HepG2 (cell line): ENCODE measurements around the gene GRIN2C. TPM values are rescaled to one million over a fixed set of nuclear protein-coding genes. Genes with fewer than 3 reads are reported as not detected.

ENCODE experiments used
- AFF4 ChIP-seq: sonication (generic); formaldehyde crosslinking; IDR thresholded peaks from 2 replicates; pipeline ENCODE4 v1.4.0; 2020; ENCODE audit warnings: missing genetic modification reagents
- DMAP1 ChIP-seq: IDR thresholded peaks from 2 replicates; pipeline ENCODE4 v1.6.1; 2016
- EED ChIP-seq: sonication (generic); formaldehyde crosslinking; IDR thresholded peaks from 2 replicates; pipeline ENCODE4 v1.5.0; 2020; ENCODE audit warnings: mild to moderate bottlenecking, missing genetic modification reagents
- HDAC1 ChIP-seq: sonication (generic); formaldehyde crosslinking; IDR thresholded peaks from 2 replicates; pipeline ENCODE4 v1.5.1; 2020; ENCODE audit warnings: mild to moderate bottlenecking, missing genetic modification reagents
- MIXL1 ChIP-seq: IDR thresholded peaks from 2 replicates; pipeline ENCODE4 v1.6.1; 2016
- MXD4 ChIP-seq: IDR thresholded peaks from 2 replicates; pipeline ENCODE4 v1.6.1; 2016; ENCODE audit warnings: mild to moderate bottlenecking, missing biosample characterization, missing genetic modification reagents
- SALL1 ChIP-seq: sonication (generic); formaldehyde crosslinking; IDR thresholded peaks from 2 replicates; pipeline ENCODE4 v1.8.0; 2022; ENCODE audit warnings: mild to moderate bottlenecking, missing genetic modification reagents
- SMAD3 ChIP-seq: sonication (generic); formaldehyde crosslinking; IDR thresholded peaks from 2 replicates; pipeline ENCODE4 v1.4.0; 2020; ENCODE audit warnings: missing genetic modification reagents
- SUZ12 ChIP-seq: fragments of 150-350 bp; IDR thresholded peaks from 2 replicates; pipeline ENCODE4 v1.6.1; 2014; ENCODE audit warnings: low read depth, low read length
- TOE1 ChIP-seq: sonication (generic); formaldehyde crosslinking; IDR thresholded peaks from 2 replicates; pipeline ENCODE4 v1.4.0; 2020; ENCODE audit warnings: mild to moderate bottlenecking, missing genetic modification reagents
- ZNF121 ChIP-seq: sonication (generic); formaldehyde crosslinking; IDR thresholded peaks from 2 replicates; pipeline ENCODE4 v1.5.0; 2020; ENCODE audit warnings: mild to moderate bottlenecking, missing genetic modification reagents
- ZNF292 ChIP-seq: sonication (generic); formaldehyde crosslinking; IDR thresholded peaks from 2 replicates; pipeline ENCODE4 v1.8.1; 2022; ENCODE audit warnings: mild to moderate bottlenecking, low read depth, missing genetic modification reagents, borderline replicate concordance
- ZNF407 ChIP-seq: sonication (generic); formaldehyde crosslinking; IDR thresholded peaks from one replicate; pipeline ENCODE4 v1.5.1; 2020; ENCODE audit warnings: mild to moderate bottlenecking, missing genetic modification reagents; ENCODE audit errors: not compliant biosample characterization
- ZNF512 ChIP-seq: sonication (generic); formaldehyde crosslinking; IDR thresholded peaks from 2 replicates; pipeline ENCODE4 v1.4.0; 2020; ENCODE audit warnings: mild to moderate bottlenecking, missing genetic modification reagents
- ZNF530 ChIP-seq: sonication (generic); formaldehyde crosslinking; IDR thresholded peaks from 2 replicates; pipeline ENCODE4 v1.5.0; 2020; ENCODE audit warnings: low read depth, mild to moderate bottlenecking, missing genetic modification reagents
- ZNF556 ChIP-seq: sonication (generic); formaldehyde crosslinking; IDR thresholded peaks from 2 replicates; pipeline ENCODE4 v1.4.0; 2020; ENCODE audit warnings: mild to moderate bottlenecking, missing genetic modification reagents, borderline replicate concordance
- polyA plus RNA-seq, 8 experiments: library from polyadenylated mRNA; depleted of rRNA in 3 of 8; stranded (reverse) in 7 of 8; unstranded in 1 of 8; fragments of >200 nt; fragmentation: Illumina TruSeq in 4 of 8; extraction: Trizol in 4 of 8; gene quantifications; 2 replicates each; pipeline versions ENCODE4 v1.2.1 to v1.2.3, GENCODE V29; 2011 to 2016; ENCODE audit warnings: low read depth in 4 of 8, missing spikeins in 1 of 8, mixed read lengths in 1 of 8; ENCODE audit not compliant: insufficient read depth in 1 of 8
- total RNA-seq, 5 experiments: library from RNA; depleted of rRNA; stranded (reverse); fragments of >200 nt; fragmentation: Illumina TruSeq; extraction: Trizol; gene quantifications; 2 replicates each; pipeline ENCODE4 v1.2.3, GENCODE V29; 2016; ENCODE audit warnings: low read depth in 1 of 5

GRIN2C gene
- total and polyA plus RNA-seq, 2 of the 13 experiments (the other 11 are each of a cell fraction or from before 2014, with no cell fraction given), result 0.03 to 0.11 TPM

DNA sequence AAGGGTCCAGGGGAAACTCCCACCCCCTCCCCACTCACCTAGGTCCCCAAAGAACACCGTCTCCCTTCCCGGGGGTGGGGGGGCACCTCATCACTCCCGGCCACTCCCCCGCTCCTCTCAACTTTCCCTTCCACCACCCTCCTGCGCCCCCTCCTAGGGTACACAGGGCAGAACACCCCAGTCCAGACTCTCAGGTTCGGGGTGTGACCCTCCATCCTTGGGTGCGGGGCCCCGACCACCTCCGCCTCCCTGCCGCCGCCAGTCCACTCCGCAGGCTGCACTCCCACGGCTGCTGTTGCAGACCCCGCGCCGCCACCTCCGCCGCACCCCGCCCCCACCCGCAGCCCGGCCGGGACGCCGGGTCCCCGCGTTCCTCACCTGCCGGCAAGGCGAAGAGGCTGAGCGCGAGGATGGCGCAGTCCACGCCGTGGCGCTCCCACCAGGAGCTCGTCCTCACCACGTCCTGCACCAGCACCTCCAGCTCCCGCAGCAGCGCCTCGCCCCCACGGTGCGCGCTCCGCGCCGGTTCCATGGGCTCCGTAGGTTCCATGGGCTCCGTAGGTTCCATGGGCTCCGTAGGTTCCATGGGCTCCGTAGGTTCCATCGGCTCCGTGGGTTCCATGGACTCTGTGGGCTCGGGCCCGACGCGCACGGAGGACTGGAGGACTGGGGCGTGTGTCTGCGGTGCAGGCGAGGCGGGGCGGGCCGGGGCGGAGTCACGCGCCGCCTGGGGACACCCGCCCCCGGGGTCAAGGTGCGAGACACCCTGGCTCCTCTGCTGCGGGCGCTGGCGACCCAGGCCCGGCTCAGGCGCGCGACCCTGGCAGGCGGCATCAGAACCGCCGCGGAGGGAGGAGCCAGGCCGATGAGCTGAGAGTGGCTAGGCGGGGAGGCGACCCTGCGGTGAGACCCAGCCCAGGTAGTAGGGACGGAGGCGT lies 33.6 kb upstream of the GRIN2C start, which contains the start of gene FADS6 (continued):
- TF ChIP-seq EED (CRISPR knock-in tag) (no peak), SMAD3 (no peak), ZNF121 (CRISPR knock-in tag) (peak; percentile 80), HDAC1 (CRISPR knock-in tag) (no peak), SALL1 (CRISPR knock-in tag) (peak; percentile 13; the same call in 1 of the 2 replicates), ZNF512 (CRISPR knock-in tag) (no peak), MXD4 (CRISPR knock-in tag) (no peak), ZNF530 (no peak), ZNF407 (CRISPR knock-in tag) (no peak), ZNF556 (CRISPR knock-in tag) (no peak), TOE1 (CRISPR knock-in tag) (no peak), DMAP1 (no peak), AFF4 (no peak), ZNF292 (no peak), MIXL1 (CRISPR knock-in tag) (no peak), SUZ12 (no peak)
